GM12878 (cell line): ENCODE results near the gene POLDIP3. TPM values are rescaled to one million over a fixed set of nuclear protein-coding genes. Genes with fewer than 3 reads are reported as not detected.

Source experiments
- ASH2L ChIP-seq: fragments of 300-600, 200-600 bp; sonication (generic); IDR thresholded peaks from 2 replicates; pipeline ENCODE4 v1.6.1; 2017; ENCODE audit warnings: low read depth, mild to moderate bottlenecking, borderline replicate concordance
- ATF3 ChIP-seq: IDR thresholded peaks from 2 replicates; pipeline ENCODE4 v1.6.1; 2011; ENCODE audit warnings: low read depth, mild to moderate bottlenecking, low read length, moderate library complexity, borderline replicate concordance; ENCODE audit errors: extremely low read depth
- ATF7 ChIP-seq: fragments of 450-650 bp; IDR thresholded peaks from 2 replicates; pipeline ENCODE4 v1.6.1; 2016; ENCODE audit warnings: low read depth, mild to moderate bottlenecking
- BACH1 ChIP-seq: fragments of 450-650 bp; IDR thresholded peaks from 2 replicates; pipeline ENCODE4 v1.6.1; 2017; ENCODE audit warnings: mild to moderate bottlenecking, borderline replicate concordance
- BRCA1 ChIP-seq: IDR thresholded peaks from 2 replicates; pipeline ENCODE4 v1.6.1; 2011; ENCODE audit warnings: low read depth, low read length, improper control_type of control experiment
- ELK1 ChIP-seq: IDR thresholded peaks from 2 replicates; pipeline ENCODE4 v1.6.1; 2012; ENCODE audit warnings: low read depth, low read length, improper control_type of control experiment
- FOS ChIP-seq: IDR thresholded peaks from 3 replicates; pipeline ENCODE4 v1.6.1; 2011; ENCODE audit warnings: borderline replicate concordance; ENCODE audit not compliant: insufficient read length; ENCODE audit errors: extremely low read depth
- HDGF ChIP-seq: fragments of 450-650 bp; IDR thresholded peaks from 2 replicates; pipeline ENCODE4 v1.6.1; 2016; ENCODE audit warnings: antibody characterized with exemption
- KAT2A ChIP-seq: conservative IDR thresholded peaks from 2 replicates; pipeline ENCODE4 v1.6.1; 2011; ENCODE audit warnings: low read depth, low read length; ENCODE audit not compliant: control insufficient read depth
- MAX ChIP-seq: IDR thresholded peaks from 2 replicates; pipeline ENCODE4 v1.6.1; 2012; ENCODE audit warnings: low read depth, low read length, improper control_type of control experiment
- MTA2 ChIP-seq: fragments of 450-650 bp; IDR thresholded peaks from 2 replicates; pipeline ENCODE4 v1.6.1; 2016; ENCODE audit warnings: low read depth, mild to moderate bottlenecking, moderate library complexity
- MTA3 ChIP-seq: IDR thresholded peaks from 2 replicates; pipeline ENCODE4 v1.6.1; 2012; ENCODE audit warnings: low read length, inconsistent platforms, borderline replicate concordance
- NBN ChIP-seq: fragments of 450-650 bp; IDR thresholded peaks from 2 replicates; pipeline ENCODE4 v1.6.1; 2016
- NR2C2 ChIP-seq: IDR thresholded peaks from 2 replicates; pipeline ENCODE4 v1.6.1; 2011; ENCODE audit warnings: borderline replicate concordance, low read depth; ENCODE audit not compliant: control insufficient read depth, insufficient read length
- NR2F1 ChIP-seq: fragments of 450-650 bp; conservative IDR thresholded peaks from 2 replicates; pipeline ENCODE4 v1.6.1; 2017; ENCODE audit warnings: mild to moderate bottlenecking
- PML ChIP-seq: IDR thresholded peaks from 2 replicates; pipeline ENCODE4 v1.6.1; 2012; ENCODE audit warnings: low read length, inconsistent platforms
- POLR2AphosphoS5 ChIP-seq: IDR thresholded peaks from 2 replicates; pipeline ENCODE4 v1.6.1; 2011; ENCODE audit warnings: mild to moderate bottlenecking, low read length, inconsistent platforms
- POU2F2 ChIP-seq: IDR thresholded peaks from 3 replicates; pipeline ENCODE4 v1.6.1; 2011; ENCODE audit warnings: low read depth, mild to moderate bottlenecking, low read length, borderline replicate concordance
- RELA ChIP-seq: fragments of 450-650 bp; IDR thresholded peaks from 2 replicates; pipeline ENCODE4 v1.8.0; 2014; ENCODE audit warnings: borderline replicate concordance; ENCODE audit not compliant: partially characterized antibody
- SREBF2 ChIP-seq: IDR thresholded peaks from 2 replicates; pipeline ENCODE4 v1.6.1; 2012; ENCODE audit warnings: mild to moderate bottlenecking, low read length
- STAT1 ChIP-seq: fragments of 450-650 bp; conservative IDR thresholded peaks from 2 replicates; pipeline ENCODE4 v1.6.1; 2014; ENCODE audit warnings: antibody characterized with exemption, mild to moderate bottlenecking
- TBL1XR1 ChIP-seq: IDR thresholded peaks from 2 replicates; pipeline ENCODE4 v1.6.1; 2012; ENCODE audit warnings: low read depth, low read length, improper control_type of control experiment
- ZBTB4 ChIP-seq: fragments of 450-650 bp; formaldehyde crosslinking; IDR thresholded peaks from 2 replicates; pipeline ENCODE4 v1.4.0; 2022; ENCODE audit warnings: mild to moderate bottlenecking, moderate library complexity
- ZNF217 ChIP-seq: fragments of 450-650 bp; IDR thresholded peaks from 2 replicates; pipeline ENCODE4 v1.6.1; 2017; ENCODE audit warnings: antibody characterized with exemption, mild to moderate bottlenecking
- ZNF687 ChIP-seq: fragments of 450-650 bp; IDR thresholded peaks from 2 replicates; pipeline ENCODE4 v1.6.1; 2017; ENCODE audit warnings: mild to moderate bottlenecking, moderate library complexity
- polyA plus RNA-seq, 11 experiments: library from polyadenylated mRNA; depleted of rRNA in 4 of 11; unstranded in 6 of 11; stranded (reverse) in 5 of 11; fragments of >200 nt; fragmentation: Nextera tagmentation in 4 of 11; fragmentation: Illumina TruSeq in 1 of 11; extraction: Ambion mirVana in 4 of 11; extraction: Trizol in 1 of 11; gene quantifications; 1 replicate in 1 of 11; 2 replicates in 10 of 11; pipeline versions ENCODE4 v1.2.1 to v1.2.3, GENCODE V29; 2011 to 2016; ENCODE audit warnings: inconsistent platforms in 2 of 11, missing spikeins in 2 of 11, low read depth in 1 of 11
- total RNA-seq, 4 experiments: library from RNA; depleted of rRNA in 3 of 4; stranded (reverse); fragments of >200 nt in 3 of 4; fragmentation: Illumina TruSeq in 1 of 4; extraction: Trizol in 1 of 4; gene quantifications; 2 replicates each; pipeline versions ENCODE4 v1.2.1 to v1.2.3, GENCODE V29; 2013 to 2021

Gene POLDIP3
- total and polyA plus RNA-seq, 10 of the 15 experiments (the other 5 are each of a cell fraction or from before 2014, with no cell fraction given): 14.8 to 60.2 (median 49.5) TPM

GRCh38 chr22:42655693-42656092 is 41.0 kb upstream of the POLDIP3 start (continued):
- no peak for TF ChIP-seq FOS
- no peak for TF ChIP-seq ZNF687
- no peak for TF ChIP-seq POLR2AphosphoS5
- TF ChIP-seq NR2F1: 0 out of 2 replicates have a peak, but pooled peaks have one; percentile 37
- no peak for TF ChIP-seq NR2C2
- no peak for TF ChIP-seq MAX
- TF ChIP-seq PML: no peak
- TF ChIP-seq ZBTB4: no peak
- TF ChIP-seq MTA2: peak; percentile 50; the same call in 1 of the 2 replicates
- no peak for TF ChIP-seq SREBF2
- peak; percentile 99 for TF ChIP-seq POU2F2
- TF ChIP-seq KAT2A: no peak
- TF ChIP-seq NBN: 0 out of 2 replicates have a peak, but pooled peaks have one; percentile 46
- no peak for TF ChIP-seq BRCA1
- TF ChIP-seq ATF3: no peak
- no peak for TF ChIP-seq RELA
- no peak for TF ChIP-seq STAT1
- no peak for TF ChIP-seq MTA3
- TF ChIP-seq ELK1: no peak
- no peak for TF ChIP-seq ZNF217
- no peak for TF ChIP-seq HDGF
- no peak for TF ChIP-seq BACH1
- TF ChIP-seq TBL1XR1: no peak
- no peak for TF ChIP-seq ASH2L
- TF ChIP-seq ATF7: no peak
